DND-41 (cell line): ENCODE results near the gene SLC17A9.

Experiments
- ATAC-seq: fragments of 200-7000 bp; cut with Tn5 transposase; 3 replicates; pipeline ENCODE4 v1.9.1; 2021; ENCODE audit warnings: low read depth; ENCODE audit not compliant: insufficient read depth
- DNase-seq: peaks from one replicate; pipeline ENCODE4 v3.0.0-alpha.2; 2020
- H2AFZ ChIP-seq: 2 replicates; pipeline ENCODE4 v1.6.0; 2012; ENCODE audit warnings: low read depth, low read length
- H3K27ac ChIP-seq: 2 replicates; pipeline ENCODE4 v1.5.1; 2012; ENCODE audit warnings: low read length, inconsistent platforms
- H3K27me3 ChIP-seq: fragments of 200-600 bp; sonication (generic); 2 replicates; pipeline ENCODE4 v1.6.0; 2012; ENCODE audit warnings: low read length, mild to moderate bottlenecking, inconsistent platforms; ENCODE audit not compliant: insufficient read depth, poor library complexity
- H3K36me3 ChIP-seq: 2 replicates; pipeline ENCODE4 v1.5.1; 2012; ENCODE audit warnings: low read length, inconsistent platforms; ENCODE audit not compliant: insufficient read depth
- H3K4me1 ChIP-seq: 2 replicates; pipeline ENCODE4 v1.5.1; 2012; ENCODE audit warnings: mild to moderate bottlenecking, low read length; ENCODE audit not compliant: insufficient read depth
- H3K4me2 ChIP-seq: 2 replicates; pipeline ENCODE4 v1.6.0; 2012; ENCODE audit warnings: mild to moderate bottlenecking, moderate library complexity, low read length, inconsistent platforms; ENCODE audit not compliant: insufficient read depth
- H3K4me3 ChIP-seq, 2 experiments: fragments of 200-600 bp in 1 of 2; shearing (Covaris generic) in 1 of 2; 2 replicates each; pipeline ENCODE4 v1.5.1; 2012 to 2016; ENCODE audit warnings: inconsistent platforms in 2 of 2, low read length in 2 of 2, mild to moderate bottlenecking in 2 of 2, low read depth in 1 of 2, moderate library complexity in 1 of 2
- H3K79me2 ChIP-seq: 2 replicates; pipeline ENCODE4 v1.6.0; 2012; ENCODE audit warnings: low read length, inconsistent platforms; ENCODE audit not compliant: insufficient read depth
- H3K9ac ChIP-seq: 2 replicates; pipeline ENCODE4 v1.6.0; 2012; ENCODE audit warnings: low read depth, mild to moderate bottlenecking, inconsistent platforms, low read length, moderate library complexity
- H3K9me3 ChIP-seq: 2 replicates; pipeline ENCODE4 v1.5.1; 2012; ENCODE audit warnings: low read length, moderate library complexity, mild to moderate bottlenecking, inconsistent platforms; ENCODE audit not compliant: insufficient read depth, severe bottlenecking
- H4K20me1 ChIP-seq: 2 replicates; pipeline ENCODE4 v1.6.0; 2012; ENCODE audit warnings: low read length; ENCODE audit not compliant: insufficient read depth
- EZH2 ChIP-seq: IDR thresholded peaks from 3 replicates; pipeline ENCODE4 v1.6.1; 2012; ENCODE audit warnings: borderline replicate concordance, low read depth, mild to moderate bottlenecking, moderate library complexity, low read length, inconsistent platforms; ENCODE audit not compliant: severe bottlenecking
- TF ChIP-seq, protein P1 (sequence below): IDR thresholded peaks from 2 replicates; pipeline ENCODE4 v1.5.1; 2012; ENCODE audit warnings: borderline replicate concordance, low read length, moderate library complexity, mild to moderate bottlenecking; ENCODE audit not compliant: poor library complexity, severe bottlenecking; ENCODE audit errors: extremely low read depth

The SLC17A9 gene

DNA sequence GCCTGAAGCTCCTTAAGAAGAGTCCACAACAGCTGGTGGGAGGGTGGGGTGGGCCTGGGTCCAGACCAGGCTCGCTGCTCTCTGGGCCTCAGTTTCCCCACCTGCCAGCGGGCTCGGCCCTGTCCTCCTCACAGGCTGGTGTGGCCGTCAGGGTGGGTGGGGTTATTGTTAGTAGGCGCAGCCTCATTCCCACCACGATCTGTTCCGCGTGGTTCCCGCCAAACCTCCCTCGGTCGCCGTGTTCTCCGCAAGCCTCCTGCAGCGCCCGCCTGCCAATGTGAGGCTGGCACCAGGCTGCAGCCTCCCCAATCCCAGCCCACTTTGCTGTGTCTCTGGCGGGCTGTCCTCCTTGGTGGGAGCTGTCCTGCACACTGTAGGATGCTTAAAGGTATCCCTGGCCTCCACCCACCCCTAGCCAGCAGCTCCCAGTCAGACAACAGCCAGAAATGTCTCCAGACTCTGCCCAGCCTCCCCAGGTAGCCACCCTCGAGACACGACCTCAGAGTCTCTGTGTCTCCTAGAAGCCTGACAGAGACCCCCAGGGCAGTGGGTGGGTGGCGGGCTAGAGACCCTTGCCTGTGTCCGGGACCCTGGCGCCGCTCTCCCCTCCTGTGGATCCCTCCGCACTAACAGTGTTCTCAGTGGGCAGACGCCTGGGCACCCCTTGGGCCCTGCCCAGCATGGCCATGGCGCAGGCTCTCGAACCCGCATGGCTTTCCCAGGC lies 15.3 kb downstream of the SLC17A9 start:
- 0 out of 2 replicates have a peak, but pooled peaks cover 5% of the 10 kb centered on the region for H4K20me1 ChIP-seq

DNA sequence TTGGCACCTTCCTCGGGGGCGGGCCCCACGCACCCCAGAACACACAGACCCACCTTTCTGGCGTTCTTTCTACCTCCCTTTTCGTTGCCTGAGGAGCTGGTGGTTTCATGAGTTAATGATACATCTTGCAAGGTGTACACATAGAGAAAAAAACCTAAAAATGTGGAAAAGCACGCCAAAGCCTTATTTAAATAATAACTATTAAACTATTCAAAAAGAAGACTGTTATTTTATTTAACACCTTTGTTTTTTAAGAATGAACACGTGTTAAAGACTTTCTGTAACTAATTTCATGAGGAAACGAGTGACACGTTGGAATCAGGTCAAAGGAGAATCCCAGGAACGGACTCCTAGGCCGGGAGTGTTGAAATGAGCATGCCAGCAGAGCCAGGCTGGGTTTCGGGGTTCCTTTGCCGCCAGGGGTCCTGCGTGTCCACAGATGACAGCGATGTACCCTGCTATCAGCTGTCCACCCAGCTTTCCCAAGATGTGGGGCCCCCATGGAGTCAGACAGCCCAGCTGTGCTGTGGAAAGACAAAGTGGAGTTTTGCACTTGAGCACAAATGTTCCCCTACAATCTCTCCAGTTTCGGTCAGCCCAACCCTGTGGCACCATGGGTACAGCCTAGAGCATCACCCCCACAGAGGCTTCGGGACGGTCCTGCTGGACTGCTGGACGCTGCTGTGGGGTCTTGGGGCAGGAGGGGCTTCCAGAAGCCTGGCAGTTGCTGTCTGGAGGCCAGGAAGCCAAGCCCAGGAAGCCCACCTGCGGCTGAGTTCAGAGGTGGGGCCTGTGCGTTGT lies 16.1 kb downstream of the SLC17A9 start:
- no peak for TF ChIP-seq EZH2
- TF ChIP-seq, protein P1, sequence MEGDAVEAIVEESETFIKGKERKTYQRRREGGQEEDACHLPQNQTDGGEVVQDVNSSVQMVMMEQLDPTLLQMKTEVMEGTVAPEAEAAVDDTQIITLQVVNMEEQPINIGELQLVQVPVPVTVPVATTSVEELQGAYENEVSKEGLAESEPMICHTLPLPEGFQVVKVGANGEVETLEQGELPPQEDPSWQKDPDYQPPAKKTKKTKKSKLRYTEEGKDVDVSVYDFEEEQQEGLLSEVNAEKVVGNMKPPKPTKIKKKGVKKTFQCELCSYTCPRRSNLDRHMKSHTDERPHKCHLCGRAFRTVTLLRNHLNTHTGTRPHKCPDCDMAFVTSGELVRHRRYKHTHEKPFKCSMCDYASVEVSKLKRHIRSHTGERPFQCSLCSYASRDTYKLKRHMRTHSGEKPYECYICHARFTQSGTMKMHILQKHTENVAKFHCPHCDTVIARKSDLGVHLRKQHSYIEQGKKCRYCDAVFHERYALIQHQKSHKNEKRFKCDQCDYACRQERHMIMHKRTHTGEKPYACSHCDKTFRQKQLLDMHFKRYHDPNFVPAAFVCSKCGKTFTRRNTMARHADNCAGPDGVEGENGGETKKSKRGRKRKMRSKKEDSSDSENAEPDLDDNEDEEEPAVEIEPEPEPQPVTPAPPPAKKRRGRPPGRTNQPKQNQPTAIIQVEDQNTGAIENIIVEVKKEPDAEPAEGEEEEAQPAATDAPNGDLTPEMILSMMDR, result no peak
- Histone ChIP-seq H2AFZ (no peak overlapping the region), H3K9me3 (no peaks in the 10 kb centered on the region), H3K79me2 (no peaks in the 10 kb centered on the region), H3K27me3 (no peaks in the 10 kb centered on the region), H3K36me3 (no peaks in the 10 kb centered on the region), H4K20me1 (0 out of 2 replicates have a peak, but pooled peaks cover 5% of the 10 kb centered on the region), H3K9ac (no peak overlapping the region), H3K4me3 (no peak overlapping the region), H3K4me2 (no peak overlapping the region), H3K27ac (no peak overlapping the region), H3K4me1 (peaks cover 11% of the 10 kb centered on the region)
- ATAC-seq (no peak), DNase-seq (no peak)

More for the DNA sequence above, 15.3 kb downstream of the SLC17A9 start:
- no peak overlapping the region for H3K9ac ChIP-seq
- no peak for DNase-seq
- H3K79me2 ChIP-seq, result no peaks in the 10 kb centered on the region
- peaks cover 9% of the 10 kb centered on the region for H3K4me1 ChIP-seq
- H2AFZ ChIP-seq, result no peak overlapping the region
- H3K27me3 ChIP-seq, result no peaks in the 10 kb centered on the region
- no peak overlapping the region for H3K4me2 ChIP-seq
- no peaks in the 10 kb centered on the region for H3K9me3 ChIP-seq
- no peak overlapping the region for H3K4me3 ChIP-seq
- TF ChIP-seq EZH2, result no peak
- TF ChIP-seq, protein P1, result no peak
- no peak for ATAC-seq
- H3K27ac ChIP-seq, result no peak overlapping the region
- H3K36me3 ChIP-seq, result no peaks in the 10 kb centered on the region

DNA sequence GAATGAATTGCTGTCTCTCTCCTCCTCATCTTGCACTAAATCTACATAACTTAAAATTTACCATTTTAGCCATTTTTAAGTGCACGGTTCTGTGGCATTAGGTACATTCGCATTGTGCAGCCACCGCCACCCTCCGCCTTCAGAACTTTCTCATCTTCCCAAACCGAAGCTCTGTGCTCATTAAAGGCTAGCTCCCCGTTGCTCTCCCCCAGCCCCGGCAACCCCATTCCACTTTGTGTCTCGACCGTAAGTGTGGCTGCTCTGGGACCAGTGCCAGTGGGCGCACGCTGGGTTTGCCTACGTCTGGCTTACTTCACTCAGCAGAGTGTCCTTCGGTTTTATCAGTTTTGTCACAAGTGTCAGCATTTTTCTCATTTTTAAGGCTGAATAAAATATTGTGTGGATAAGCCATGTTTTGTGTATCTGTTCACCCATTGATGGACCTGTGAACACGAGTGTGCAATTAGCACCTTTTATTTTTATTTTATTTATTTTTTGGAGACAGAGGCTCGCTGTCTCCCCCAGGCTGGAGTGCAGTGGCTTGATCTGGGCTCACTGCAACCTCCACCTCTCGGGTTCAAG lies 16.8 kb downstream of the SLC17A9 start:
- TF ChIP-seq, protein P1, result no peak
- no peak for TF ChIP-seq EZH2

More for the DNA sequence above, 16.8 kb downstream of the SLC17A9 start:
- Histone ChIP-seq H3K27me3 (no peaks in the 10 kb centered on the region), H3K4me2 (no peak overlapping the region), H3K27ac (no peak overlapping the region), H3K9me3 (no peaks in the 10 kb centered on the region), H3K36me3 (no peaks in the 10 kb centered on the region), H3K4me3 (no peak overlapping the region), H3K9ac (no peak overlapping the region), H3K79me2 (no peaks in the 10 kb centered on the region), H4K20me1 (0 out of 2 replicates have a peak, but pooled peaks cover 3% of the 10 kb centered on the region), H3K4me1 (peaks cover 11% of the 10 kb centered on the region), H2AFZ (no peak overlapping the region)
- no peak for DNase-seq
- no peak for ATAC-seq
